ENCODE measurements around the gene ETV6.

Gene ETV6

GRCh38 chr12:11870041-11870451 is 220.6 kb downstream of the ETV6 start:
- no peak for DNase-seq

- DNase-seq: no peak
These were observed 222.6 kb downstream of the ETV6 start for GRCh38 chr12:11872055-11872454.

GRCh38 chr12:11875414-11875935 is 226.0 kb downstream of the ETV6 start:
- DNase-seq: no peak

GRCh38 chr12:11876307-11876706 is 226.8 kb downstream of the ETV6 start:
- no peak for DNase-seq

- DNase-seq: no peak
These were observed 227.8 kb downstream of the ETV6 start for GRCh38 chr12:11877102-11877826.

- peak; percentile 83 for DNase-seq
These were observed 228.7 kb downstream of the ETV6 start for GRCh38 chr12:11877869-11878780.

GRCh38 chr12:11879306-11879705 is 229.8 kb downstream of the ETV6 start:
- no peak for DNase-seq

GRCh38 chr12:11880381-11880780 is 230.9 kb downstream of the ETV6 start:
- DNase-seq: no peak

GRCh38 chr12:11881835-11882234 is 232.4 kb downstream of the ETV6 start:
- DNase-seq: no peak

GRCh38 chr12:11882301-11883019 is 233.0 kb downstream of the ETV6 start:
- no peak for DNase-seq

- no peak for DNase-seq
These were observed 234.6 kb downstream of the ETV6 start for GRCh38 chr12:11884116-11884515.

GRCh38 chr12:11884706-11885105 is 235.2 kb downstream of the ETV6 start:
- DNase-seq: no peak

GRCh38 chr12:11885261-11886038 is 236.0 kb downstream of the ETV6 start:
- peak; percentile 93 for DNase-seq

GRCh38 chr12:11886339-11886738 is 236.9 kb downstream of the ETV6 start:
- no peak for DNase-seq

- no peak for DNase-seq
These were observed 238.6 kb downstream of the ETV6 start for GRCh38 chr12:11888029-11888428.

- no peak for DNase-seq
These were observed 241.9 kb downstream of the ETV6 start for GRCh38 chr12:11891346-11891745.

- DNase-seq: no peak
These were observed 242.4 kb downstream of the ETV6 start for GRCh38 chr12:11891754-11892386.

- DNase-seq: no peak
These were observed 244.5 kb downstream of the ETV6 start for GRCh38 chr12:11893998-11894397.

GRCh38 chr12:11894890-11895289 is 245.4 kb downstream of the ETV6 start:
- no peak for DNase-seq

- no peak for DNase-seq
These were observed 246.1 kb downstream of the ETV6 start for GRCh38 chr12:11895421-11896078.

- no peak for DNase-seq
These were observed 247.0 kb downstream of the ETV6 start for GRCh38 chr12:11896417-11896929.
